K562 (cell line): Measurements from ENCODE around the gene TIPIN. TPM values are rescaled to one million over a fixed set of nuclear protein-coding genes. Genes with fewer than 3 reads are reported as not detected.

ENCODE experiments used
- ATAC-seq: fragments of 200-7000 bp; cut with Tn5 transposase; 3 replicates; pipeline ENCODE4 v1.9.1; 2020; ENCODE audit warnings: moderate library complexity
- BruUV-seq: library from RNA; stranded (reverse); fragments of 400-500 nt; replicated peaks from 2 replicates; lab custom pipeline; 2021; lab: Mats Ljungman, UMichigan
- CTCF ChIA-PET: fragments of 300-600 bp; formaldehyde crosslinking; extraction: SDS; loops from one replicate; lab custom pipeline; 2021; ENCODE audit warnings: low intra/inter-chr PET ratio; lab: Yijun Ruan, JAX
- POLR2A ChIA-PET: fragments of 300-600, 350-650 bp; sonication (Branson Sonifier 250); formaldehyde crosslinking; extraction: SDS; loops from one replicate; lab custom pipeline; 2021; ENCODE audit warnings: antibody characterized with exemption, inconsistent platforms; lab: Yijun Ruan, JAX
- DNase-seq, 4 experiments: peaks; one replicate each; pipeline versions ENCODE4 v3.0.0 to v3.0.0-alpha.2; 2011 to 2018; ENCODE audit warnings: low spot score in 3 of 4, mixed read lengths in 3 of 4; ENCODE audit errors: extremely low read depth in 1 of 4
- FAIRE-seq: peaks from 2 replicates; lab custom pipeline; 2011; peaks lifted over from hg19 to GRCh38; lab: Jason Lieb, UNC
- H2AFZ ChIP-seq: 2 replicates; pipeline ENCODE4 v1.6.0; 2011; ENCODE audit warnings: low read depth, low read length, control low read depth, inconsistent platforms
- H3K27ac ChIP-seq: fragments of 200-600 bp; 3 replicates; pipeline ENCODE4 v1.8.0; 2011; ENCODE audit warnings: low read depth, mild to moderate bottlenecking, control low read depth, inconsistent platforms, low read length, moderate library complexity, mixed read lengths; ENCODE audit errors: extremely low read depth
- H3K27me3 ChIP-seq, 2 experiments: fragments of 300-600 bp in 1 of 2; 2 replicates in 1 of 2; 3 replicates in 1 of 2; pipeline versions ENCODE4 v1.6.0 to v1.8.0; 2011; ENCODE audit warnings: inconsistent platforms in 2 of 2, low read length in 2 of 2, mild to moderate bottlenecking in 1 of 2, mixed read lengths in 1 of 2, moderate library complexity in 1 of 2; ENCODE audit not compliant: control insufficient read depth in 2 of 2, insufficient read depth in 2 of 2
- H3K36me3 ChIP-seq: fragments of 300-600 bp; 3 replicates; pipeline ENCODE4 v1.8.0; 2011; ENCODE audit warnings: mild to moderate bottlenecking, low read length, inconsistent platforms; ENCODE audit not compliant: control insufficient read depth, insufficient read depth
- H3K4me1 ChIP-seq, 2 experiments: fragments of 200-600 bp in 1 of 2; replicated peaks in 1 of 2; 2 replicates in 1 of 2; 3 replicates in 1 of 2; pipeline versions ENCODE4 v1.5.1 to v1.8.0; 2011; ENCODE audit warnings: inconsistent platforms in 2 of 2, low read length in 2 of 2, mild to moderate bottlenecking in 1 of 2, mixed read lengths in 1 of 2, moderate library complexity in 1 of 2; ENCODE audit not compliant: control insufficient read depth in 2 of 2, insufficient read depth in 2 of 2
- H3K4me2 ChIP-seq: 2 replicates; pipeline ENCODE4 v1.6.1; 2011; ENCODE audit warnings: low read length, control low read depth, inconsistent platforms, mixed read lengths; ENCODE audit not compliant: insufficient read depth
- H3K4me3 ChIP-seq: fragments of 200-600 bp; sonication (generic), shearing (Covaris generic); 2 replicates; pipeline ENCODE4 v1.5.1; 2016; ENCODE audit warnings: control low read depth, inconsistent platforms
- H3K79me2 ChIP-seq: fragments of 200-600 bp; 3 replicates; pipeline ENCODE4 v1.8.0; 2011; ENCODE audit warnings: low read length, inconsistent platforms; ENCODE audit not compliant: control insufficient read depth, insufficient read depth
- H3K9ac ChIP-seq, 2 experiments: 2 replicates each; pipeline versions ENCODE4 v1.6.0 to v1.6.1; 2011; ENCODE audit warnings: low read depth in 2 of 2, low read length in 2 of 2, control low read depth in 1 of 2, inconsistent platforms in 1 of 2, mild to moderate bottlenecking in 1 of 2, mixed read lengths in 1 of 2; ENCODE audit not compliant: insufficient read depth in 1 of 2
- H3K9me1 ChIP-seq: one replicate; pipeline ENCODE4 v1.6.0; 2011; ENCODE audit warnings: inconsistent platforms, mild to moderate bottlenecking, low read length, moderate library complexity; ENCODE audit not compliant: control insufficient read depth, insufficient read depth
- H3K9me3 ChIP-seq: replicated peaks from 2 replicates; pipeline ENCODE4 v1.5.1; 2011; ENCODE audit warnings: low read depth, low read length, inconsistent platforms; ENCODE audit not compliant: control insufficient read depth, insufficient read depth
- H4K20me1 ChIP-seq: replicated peaks from 2 replicates; pipeline ENCODE4 v1.6.1; 2011; ENCODE audit warnings: low read length, inconsistent platforms, mixed read lengths; ENCODE audit not compliant: control insufficient read depth, insufficient read depth
- BCL6 ChIP-seq: fragments of 250-450 bp; sonication (Bioruptor Pico); IDR thresholded peaks from 2 replicates; pipeline ENCODE4 v1.4.0; 2020
- FOXO4 ChIP-seq: fragments of 450-650 bp; formaldehyde crosslinking; IDR thresholded peaks from 2 replicates; pipeline ENCODE4 v1.4.0; 2020; ENCODE audit warnings: mild to moderate bottlenecking, moderate library complexity
- MEF2D ChIP-seq: conservative IDR thresholded peaks from 2 replicates; pipeline ENCODE4 v1.6.1; 2016; ENCODE audit warnings: low read depth, missing genetic modification characterization, missing compliant biosample characterization
- ZFP36 ChIP-seq: fragments of 150-350 bp; IDR thresholded peaks from 2 replicates; pipeline ENCODE4 v1.6.1; 2018; ENCODE audit warnings: low read length, low read depth; ENCODE audit not compliant: partially characterized antibody
- ZNF197 ChIP-seq: fragments of 200-800 bp; sonication (Bioruptor generic); IDR thresholded peaks from 2 replicates; pipeline ENCODE4 v1.6.1; 2016; ENCODE audit warnings: low read depth, missing genetic modification characterization, missing compliant biosample characterization
- WGBS: fragments of 100-300 bp; shearing (Covaris generic); methylation state at CpG from one replicate; pipeline ENCODE4 v1.1.6; 2016; ENCODE audit warnings: low coverage, mixed read lengths; ENCODE audit not compliant: insufficient coverage; ENCODE audit errors: missing lambda C conversion rate; 5-methylcytosine and 5-hydroxymethylcytosine counted together
- in situ Hi-C: fragments of 300-500 bp; cut with MboI; formaldehyde crosslinking; loops from 4 replicates; pipeline ENCODE4 v1.15.0; 2018; ENCODE audit warnings: inconsistent platforms, mixed read lengths
- intact Hi-C: fragments of 100-400 bp; cut with micrococcal nuclease; formaldehyde crosslinking; loops from 2 replicates; pipeline ENCODE4 v1.14.2; 2022
- polyA plus RNA-seq, 8 experiments: library from polyadenylated mRNA; depleted of rRNA in 4 of 8; stranded (reverse) in 5 of 8; unstranded in 3 of 8; fragments of >200 nt; fragmentation: Nextera tagmentation in 2 of 8; fragmentation: Illumina TruSeq in 1 of 8; extraction: Ambion mirVana in 2 of 8; extraction: Trizol in 1 of 8; gene quantifications; 2 replicates each; pipeline versions ENCODE4 v1.2.1 to v1.2.3, GENCODE V29; 2011 to 2014; ENCODE audit warnings: inconsistent platforms in 1 of 8, missing spikeins in 1 of 8
- total RNA-seq, 7 experiments: library from RNA; depleted of rRNA in 6 of 7; stranded (reverse); fragments of >200 nt in 6 of 7; fragmentation: Illumina TruSeq in 2 of 7; extraction: Trizol in 2 of 7; gene quantifications; 2 replicates each; pipeline versions ENCODE4 v1.2.1 to v1.2.3, GENCODE V29; 2011 to 2021; ENCODE audit warnings: low replicate concordance in 1 of 7

TIPIN gene
- total and polyA plus RNA-seq, 9 of the 15 experiments (the other 6 are each of a cell fraction or from before 2014, with no cell fraction given), result 22.9 to 61.4 (median 42.0) TPM

GRCh38 chr15:66302489-66303278 is 53.8 kb downstream of the TIPIN start:
- FAIRE-seq, result no peak
- no peak for DNase-seq
- TF ChIP-seq MEF2D (tag) (no peak), BCL6 (CRISPR knock-in tag) (no peak), FOXO4 (CRISPR knock-in tag) (no peak), ZFP36 (peak; percentile 66), ZNF197 (CRISPR knock-in tag) (no peak)
- TF ChIP-seq, all 486 proteins: peak for 1
- Histone ChIP-seq H3K4me3 (no peak overlapping the region), H3K79me2 (no peaks in the 10 kb centered on the region), H3K27ac (no peak overlapping the region), H3K9ac (no peak overlapping the region), H3K9me3 (no peaks in the 10 kb centered on the region), H3K27me3 (no peaks in the 10 kb centered on the region), H4K20me1 (no peaks in the 10 kb centered on the region), H3K9me1 (no peaks in the 10 kb centered on the region), H3K36me3 (peaks cover 19% of the 10 kb centered on the region; the same call in 1 of the 3 replicates), H2AFZ (no peak overlapping the region), H3K4me2 (no peak overlapping the region), H3K4me1 (no peaks in the 10 kb centered on the region)
- in situ Hi-C loops (no loop called here), intact Hi-C loops (no loop called here)
- ATAC-seq, result no peak
- WGBS, result 66% methylated on average over 5 of the region's 5 CpGs
- BruUV-seq, result no TSS peak
- CTCF ChIA-PET, result no interaction called here
- POLR2A ChIA-PET, result interaction anchor here (0.6 to 0.8 kb wide), 2 partner anchors 9 to 194 kb away, joined by 3 to 4 read pairs; no protein-coding TSS in a partner anchor
